DND-41 (cell line): Measurements from ENCODE around the gene MRTFA.

ENCODE experiments used
- CTCF ChIP-seq: IDR thresholded peaks from 2 replicates; pipeline ENCODE4 v1.5.1; 2012; ENCODE audit warnings: borderline replicate concordance, low read length, moderate library complexity, mild to moderate bottlenecking; ENCODE audit not compliant: poor library complexity, severe bottlenecking; ENCODE audit errors: extremely low read depth
- EZH2 ChIP-seq: IDR thresholded peaks from 3 replicates; pipeline ENCODE4 v1.6.1; 2012; ENCODE audit warnings: borderline replicate concordance, low read depth, mild to moderate bottlenecking, moderate library complexity, low read length, inconsistent platforms; ENCODE audit not compliant: severe bottlenecking

GRCh38 chr22:40423310-40423688 is 213.2 kb downstream of the MRTFA start:
- TF ChIP-seq CTCF (no peak), EZH2 (no peak)
